GM19438 (cell line): ENCODE measurements around the gene CLEC4M.

Source experiments
- ATAC-seq: cut with Tn5 transposase; IDR thresholded peaks from one replicate; pipeline ENCODE4 v1.9.1; 2021; ENCODE audit warnings: low read depth; ENCODE audit not compliant: unreplicated experiment

The CLEC4M gene

GRCh38 chr19:7762719-7763293, at the start of gene CLEC4M:
Gene CLEC4M, plus strand, starts transcription at chr19:7763243. Its CDS starts 24 bp downstream, at chr19:7763267.
- ATAC-seq = no peak

GRCh38 chr19:7715671-7716070, 47.4 kb upstream of the CLEC4M start:
- ATAC-seq = no peak

GRCh38 chr19:7716762-7717161, 46.3 kb upstream of the CLEC4M start:
- no peak for ATAC-seq

GRCh38 chr19:7718668-7719067, 44.4 kb upstream of the CLEC4M start:
- ATAC-seq = no peak

GRCh38 chr19:7720351-7720750, 42.7 kb upstream of the CLEC4M start:
- no peak for ATAC-seq

GRCh38 chr19:7722231-7722651, 40.8 kb upstream of the CLEC4M start:
- ATAC-seq = no peak

GRCh38 chr19:7725791-7726190, 37.3 kb upstream of the CLEC4M start:
- ATAC-seq = no peak

- no peak for ATAC-seq
These were observed 33.8 kb upstream of the CLEC4M start for GRCh38 chr19:7729211-7729610.

- no peak for ATAC-seq
These were observed 33.2 kb upstream of the CLEC4M start for GRCh38 chr19:7729831-7730285.

GRCh38 chr19:7730286-7731217, 32.5 kb upstream of the CLEC4M start:
- no peak for ATAC-seq

GRCh38 chr19:7731218-7731595, 31.8 kb upstream of the CLEC4M start:
- ATAC-seq = no peak

- ATAC-seq = no peak
These were observed 31.4 kb upstream of the CLEC4M start for GRCh38 chr19:7731615-7732014.

GRCh38 chr19:7732045-7732444, 31.0 kb upstream of the CLEC4M start, which contains the start of gene CLEC4G:
Gene CLEC4G, minus strand, starts transcription at chr19:7732110. Its CDS starts 8 bp downstream, at chr19:7732102.
- no peak for ATAC-seq

- ATAC-seq = no peak
These were observed 29.7 kb upstream of the CLEC4M start for GRCh38 chr19:7733376-7733775.

GRCh38 chr19:7734220-7735203, 28.5 kb upstream of the CLEC4M start:
- no peak for ATAC-seq

- no peak for ATAC-seq
These were observed 26.9 kb upstream of the CLEC4M start for GRCh38 chr19:7736148-7736547.

- ATAC-seq = no peak
These were observed 25.8 kb upstream of the CLEC4M start for GRCh38 chr19:7737215-7737614.

GRCh38 chr19:7738023-7738422, 25.0 kb upstream of the CLEC4M start:
- no peak for ATAC-seq

- ATAC-seq = no peak
These were observed 23.8 kb upstream of the CLEC4M start for GRCh38 chr19:7739211-7739755.
